ENCODE measurements around the gene RPS29.

RPS29 gene

DNA sequence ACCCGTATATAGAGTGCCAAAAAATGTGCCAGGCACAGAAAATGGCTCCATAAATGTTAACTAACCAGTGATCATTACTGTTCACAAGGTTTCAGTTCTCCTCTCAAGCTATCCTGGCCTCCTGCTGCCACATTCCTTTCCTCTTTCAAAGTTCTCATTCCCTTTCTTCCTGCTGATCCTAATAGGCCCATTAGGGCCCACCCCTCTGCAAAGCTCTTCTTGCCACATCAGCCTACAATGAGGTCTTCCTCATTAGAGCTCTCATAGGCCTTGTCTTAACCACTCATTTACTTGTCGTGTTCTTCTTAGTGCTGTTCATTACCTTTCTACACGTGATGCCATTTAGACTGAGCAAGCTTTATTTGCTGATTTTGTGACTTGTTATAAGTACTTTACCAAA, 40.5 kb downstream of the RPS29 start:
- H3K4me1 ChIP-seq (ENCODE audit: insufficient read depth, low read length): peaks cover 13% of the 10 kb centered on the region; the same call in 1 of the 2 replicates
- no peak overlapping the region for H3K27ac ChIP-seq (ENCODE audit: low read length)
- peaks cover 22% of the 10 kb centered on the region for H3K9me3 ChIP-seq (ENCODE audit: insufficient read depth, low read depth, low read length)
- H3K9ac ChIP-seq (ENCODE audit: low read depth, low read length): no peak overlapping the region
- H3K27me3 ChIP-seq (ENCODE audit: insufficient read depth, low read length): no peaks in the 10 kb centered on the region
- no peak overlapping the region for H3K4me3 ChIP-seq (ENCODE audit: low read length)
- H3K36me3 ChIP-seq (ENCODE audit: insufficient read depth, low read depth, low read length): no peaks in the 10 kb centered on the region; the same call in 1 of the 2 replicates

DNA sequence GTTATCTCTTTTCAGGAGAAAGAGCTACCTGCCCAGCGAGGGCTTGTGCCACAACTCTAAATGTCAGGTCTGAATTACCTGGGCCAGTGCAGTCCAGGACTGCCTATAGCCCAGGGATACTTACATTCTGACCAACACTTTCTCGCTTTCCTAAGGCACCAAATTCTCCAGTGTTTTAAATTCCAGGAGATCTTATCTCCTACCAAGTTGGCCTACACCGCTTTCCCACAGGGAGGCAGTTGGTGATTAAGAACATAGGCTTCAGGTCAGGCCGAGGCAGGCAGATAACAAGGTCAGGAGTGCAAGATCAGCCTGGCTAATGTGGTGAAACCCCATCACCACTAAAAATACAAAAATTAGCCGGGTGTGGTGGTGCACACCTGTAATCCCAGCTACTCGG, 41.1 kb downstream of the RPS29 start:
- Histone ChIP-seq H3K4me1 (ENCODE audit: insufficient read depth, low read length) (peaks cover 7% of the 10 kb centered on the region; the same call in 1 of the 2 replicates), H3K9ac (ENCODE audit: low read depth, low read length) (no peak overlapping the region), H3K36me3 (ENCODE audit: insufficient read depth, low read depth, low read length) (no peaks in the 10 kb centered on the region; the same call in 1 of the 2 replicates), H3K27ac (ENCODE audit: low read length) (no peak overlapping the region), H3K27me3 (ENCODE audit: insufficient read depth, low read length) (no peaks in the 10 kb centered on the region), H3K9me3 (ENCODE audit: insufficient read depth, low read depth, low read length) (peaks cover 26% of the 10 kb centered on the region), H3K4me3 (ENCODE audit: low read length) (no peak overlapping the region)

DNA sequence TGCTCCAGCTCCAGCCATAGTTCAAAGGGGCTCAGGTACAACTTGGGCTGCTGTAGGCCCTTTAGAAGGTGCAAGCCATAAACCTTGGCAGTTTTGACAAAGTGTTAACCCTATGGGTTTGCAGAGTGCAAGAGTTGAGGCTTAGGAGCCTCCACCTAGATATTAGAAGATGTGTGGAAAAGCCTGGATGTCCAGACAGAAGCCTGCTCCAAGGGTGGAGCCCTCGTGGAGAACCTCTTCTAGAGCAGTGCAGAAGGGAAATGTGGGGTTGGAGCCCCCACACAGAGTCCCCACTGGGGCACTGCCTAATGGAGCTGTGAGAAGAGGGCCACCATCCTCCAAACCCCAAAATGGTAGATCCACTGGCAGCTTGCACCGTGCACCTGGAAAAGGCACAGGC, 45.1 kb downstream of the RPS29 start:
- Histone ChIP-seq H3K4me1 (ENCODE audit: insufficient read depth, low read length) (no peaks in the 10 kb centered on the region), H3K4me3 (ENCODE audit: low read length) (no peak overlapping the region), H3K9ac (ENCODE audit: low read depth, low read length) (no peak overlapping the region), H3K36me3 (ENCODE audit: insufficient read depth, low read depth, low read length) (no peaks in the 10 kb centered on the region; the same call in 1 of the 2 replicates), H3K27me3 (ENCODE audit: insufficient read depth, low read length) (no peaks in the 10 kb centered on the region), H3K9me3 (ENCODE audit: insufficient read depth, low read depth, low read length) (peaks cover 26% of the 10 kb centered on the region), H3K27ac (ENCODE audit: low read length) (no peak overlapping the region)

DNA sequence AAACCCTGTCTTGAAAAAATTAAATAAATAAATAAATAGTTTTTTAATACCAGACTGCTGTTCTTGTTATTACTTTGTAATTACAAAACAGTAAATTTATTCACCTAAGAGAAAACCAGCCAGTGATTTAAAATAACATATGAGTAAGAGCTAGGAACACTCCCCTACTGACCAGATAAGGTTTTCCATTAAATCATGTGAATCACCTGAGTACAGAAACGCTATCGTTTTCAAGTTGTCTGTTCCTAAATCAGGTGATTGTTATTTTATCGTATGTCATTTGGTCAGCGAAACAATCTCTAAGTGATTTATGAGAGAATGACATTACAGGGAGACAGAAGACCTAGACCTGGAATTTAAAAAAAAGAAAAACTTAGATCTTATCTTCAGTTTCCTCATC, 47.3 kb downstream of the RPS29 start:
- H3K27ac ChIP-seq (ENCODE audit: low read length): no peak overlapping the region
- H3K9me3 ChIP-seq (ENCODE audit: insufficient read depth, low read depth, low read length): peaks cover 26% of the 10 kb centered on the region
- H3K4me1 ChIP-seq (ENCODE audit: insufficient read depth, low read length): no peaks in the 10 kb centered on the region
- no peaks in the 10 kb centered on the region for H3K27me3 ChIP-seq (ENCODE audit: insufficient read depth, low read length)
- H3K36me3 ChIP-seq (ENCODE audit: insufficient read depth, low read depth, low read length): no peaks in the 10 kb centered on the region; the same call in 1 of the 2 replicates
- H3K4me3 ChIP-seq (ENCODE audit: low read length): no peak overlapping the region
- no peak overlapping the region for H3K9ac ChIP-seq (ENCODE audit: low read depth, low read length)
